ENCODE measurements around the gene TMCC2.

Gene TMCC2

DNA sequence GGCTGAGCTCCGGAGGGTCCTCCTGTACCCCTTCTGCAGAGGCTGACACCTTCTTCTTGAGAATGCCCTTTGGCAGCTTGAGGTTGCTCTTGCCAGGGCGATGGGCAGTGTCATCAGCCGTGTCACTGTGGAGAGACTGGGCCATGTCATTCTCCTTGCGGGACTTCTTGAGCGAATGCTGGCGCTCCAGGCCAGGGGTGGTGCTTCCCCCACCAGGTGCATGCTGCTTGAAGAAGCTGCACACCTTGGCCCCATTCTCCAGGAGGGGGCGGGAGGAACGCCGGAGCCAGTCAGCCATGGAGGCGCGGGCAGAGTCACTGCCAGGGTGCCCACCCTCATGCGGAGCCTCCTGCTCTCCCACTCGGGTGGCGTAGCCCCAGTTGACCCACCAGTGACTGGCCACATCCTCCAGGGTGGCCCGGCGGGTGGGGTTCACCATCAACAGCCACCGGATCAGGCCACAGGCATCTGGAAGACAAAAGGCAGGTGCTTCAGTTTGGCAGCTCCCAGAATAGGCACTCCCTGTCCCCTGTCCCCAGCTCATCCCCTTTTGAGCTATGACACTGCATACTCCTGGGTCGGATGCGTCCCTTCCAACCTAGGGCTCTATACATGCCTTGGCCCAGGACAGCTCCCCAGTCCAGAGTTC lies 76.4 kb downstream of the TMCC2 start:
- TF ChIP-seq CTCF (conservative IDR thresholded peaks at IDR 0.05; ENCODE audit: low read depth): no peak
- CTCF ChIA-PET: interaction anchor here (0.6 to 2.3 kb wide), 5 partner anchors 12 to 354 kb away, joined by 4 to 11 read pairs (median 7); no protein-coding TSS in a partner anchor
- no peak for DNase-seq (ENCODE audit: low spot score)
- POLR2A ChIA-PET (ENCODE audit: low non-redundant PET): interaction anchor here (1.3 kb wide), 1 partner anchor 20 kb away, joined by 4 read pairs; no protein-coding TSS in a partner anchor
- peak overlapping the region; percentile 85 for H3K27ac ChIP-seq

GRCh38 chr1:205304695-205305070 lies 76.9 kb downstream of the TMCC2 start:
- H3K27ac ChIP-seq: peak overlapping the region; percentile 85
- POLR2A ChIA-PET (ENCODE audit: low non-redundant PET): interaction anchor here (1.3 kb wide), 1 partner anchor 20 kb away, joined by 4 read pairs; no protein-coding TSS in a partner anchor
- CTCF ChIA-PET: interaction anchor here (0.6 to 2.3 kb wide), 3 partner anchors 21 to 353 kb away, joined by 5 to 11 read pairs (median 8); no protein-coding TSS in a partner anchor

DNA sequence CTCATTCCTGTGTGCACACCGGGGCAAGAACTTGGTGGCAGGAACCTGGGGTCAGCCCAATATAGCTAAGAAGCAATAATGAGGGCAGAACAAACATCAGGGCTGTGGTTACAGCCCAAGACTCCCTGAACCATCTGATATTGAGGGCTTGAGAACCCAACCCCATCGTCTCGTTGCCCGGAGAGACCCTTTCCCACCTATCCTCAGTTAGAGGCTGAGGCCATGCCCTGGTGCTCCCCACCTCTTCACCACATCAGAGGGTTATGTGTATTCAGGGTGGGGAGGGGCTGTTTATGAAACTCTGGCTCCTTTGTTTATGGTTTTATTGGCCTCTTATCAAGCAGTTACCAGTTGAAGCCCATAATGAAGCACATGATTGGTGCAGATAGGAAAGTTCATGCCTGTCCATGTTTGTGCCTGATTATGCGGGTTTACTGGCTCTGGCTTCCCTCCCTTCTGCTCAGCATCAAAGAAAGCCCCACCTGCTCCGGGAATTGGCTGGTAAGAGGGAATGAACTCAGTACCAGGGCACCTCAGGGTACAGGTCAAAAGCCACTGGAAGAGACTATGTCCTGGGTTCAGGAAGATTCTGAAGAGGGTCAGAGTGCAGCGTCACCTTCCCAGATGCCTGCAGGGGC lies 79.3 kb downstream of the TMCC2 start:
- peak overlapping the region; percentile 85 for H3K27ac ChIP-seq
- ChIA-PET POLR2A (ENCODE audit: low non-redundant PET) (no interaction called here), CTCF (interaction anchor here (1.1 to 1.4 kb wide), 2 partner anchors 34 to 245 kb away, joined by 3 to 5 read pairs; no protein-coding TSS in a partner anchor)
- TF ChIP-seq CTCF (conservative IDR thresholded peaks at IDR 0.05; ENCODE audit: low read depth): no peak
- no peak for DNase-seq (ENCODE audit: low spot score)

More at GRCh38 chr1:205304695-205305070, 76.9 kb downstream of the TMCC2 start:
- TF ChIP-seq CTCF (conservative IDR thresholded peaks at IDR 0.05; ENCODE audit: low read depth): no peak
- no peak for DNase-seq (ENCODE audit: low spot score)

GRCh38 chr1:205309741-205310140 lies 82.0 kb downstream of the TMCC2 start:
- POLR2A ChIA-PET (ENCODE audit: low non-redundant PET): no interaction called here
- no peak for TF ChIP-seq CTCF (conservative IDR thresholded peaks at IDR 0.05; ENCODE audit: low read depth)
- peak overlapping the region; percentile 44 for H3K27ac ChIP-seq
- DNase-seq (ENCODE audit: low spot score): no peak
- CTCF ChIA-PET: interaction anchor here (0.6 to 1.1 kb wide), 7 partner anchors 11 to 402 kb away, joined by 3 to 6 read pairs (median 4); partner anchors contain the start of gene NUAK2

- ChIA-PET CTCF (interaction anchor here (0.6 to 0.7 kb wide), 2 partner anchors 10 to 37 kb away, joined by 3 to 4 read pairs; no protein-coding TSS in a partner anchor), POLR2A (ENCODE audit: low non-redundant PET) (no interaction called here)
- TF ChIP-seq CTCF (conservative IDR thresholded peaks at IDR 0.05; ENCODE audit: low read depth): no peak
- H3K27ac ChIP-seq: no peak overlapping the region
- DNase-seq (ENCODE audit: low spot score): no peak
Measured at GRCh38 chr1:205310976-205311704, 83.4 kb downstream of the TMCC2 start.
